K562 (cell line): ENCODE results near the gene SUSD3. TPM values are rescaled to one million over a fixed set of nuclear protein-coding genes. Genes with fewer than 3 reads are reported as not detected.

Source experiments
- DPF2 ChIP-seq: fragments of 450-650 bp; IDR thresholded peaks from 2 replicates; pipeline ENCODE4 v1.6.1; 2016
- FIP1L1 ChIP-seq: fragments of 200-400 bp; formaldehyde crosslinking; IDR thresholded peaks from 2 replicates; pipeline ENCODE4 v1.6.1; 2018; ENCODE audit warnings: mild to moderate bottlenecking, low read depth, low read length; ENCODE audit not compliant: poor library complexity, severe bottlenecking
- GATAD2B ChIP-seq: fragments of 450-650 bp; IDR thresholded peaks from 2 replicates; pipeline ENCODE4 v1.6.1; 2017; ENCODE audit warnings: mild to moderate bottlenecking, borderline replicate concordance
- HMGN3 ChIP-seq: IDR thresholded peaks from 2 replicates; pipeline ENCODE4 v1.6.1; 2011; ENCODE audit warnings: borderline replicate concordance, low read depth, mild to moderate bottlenecking, mixed read lengths, low read length; ENCODE audit not compliant: insufficient read length; ENCODE audit errors: extremely low read depth
- HNRNPL ChIP-seq: fragments of 200-400 bp; formaldehyde crosslinking; IDR thresholded peaks from 2 replicates; pipeline ENCODE4 v1.6.1; 2017; ENCODE audit warnings: low read depth, mild to moderate bottlenecking, low read length
- KDM2B ChIP-seq: fragments of 250-450 bp; sonication (Bioruptor Pico); IDR thresholded peaks from 2 replicates; pipeline ENCODE4 v1.8.0; 2021; ENCODE audit warnings: mild to moderate bottlenecking, moderate library complexity
- KDM5B ChIP-seq: fragments of 200-600 bp; sonication (generic); IDR thresholded peaks from 2 replicates; pipeline ENCODE4 v1.6.1; 2012; ENCODE audit warnings: low read depth, mild to moderate bottlenecking, moderate library complexity, low read length, control low read depth, inconsistent platforms; ENCODE audit not compliant: insufficient replicate concordance
- MAZ ChIP-seq, 2 experiments: fragments of 450-650 bp in 1 of 2; sonication (generic) in 1 of 2; formaldehyde crosslinking; IDR thresholded peaks in 1 of 2; conservative IDR thresholded peaks in 1 of 2; 2 replicates each; pipeline versions ENCODE4 v1.4.0 to v1.5.0; 2020; ENCODE audit warnings: mild to moderate bottlenecking in 1 of 2, missing genetic modification reagents in 1 of 2
- NFATC3 ChIP-seq: fragments of 450-650 bp; IDR thresholded peaks from 2 replicates; pipeline ENCODE4 v1.6.1; 2017; ENCODE audit warnings: mild to moderate bottlenecking
- PHF8 ChIP-seq: fragments of 200-600 bp; sonication (generic); IDR thresholded peaks from 2 replicates; pipeline ENCODE4 v1.6.1; 2012; ENCODE audit warnings: mixed run types, mild to moderate bottlenecking, inconsistent platforms, low read length, moderate library complexity, borderline replicate concordance
- POLR2G ChIP-seq: fragments of 200-400 bp; formaldehyde crosslinking; IDR thresholded peaks from 2 replicates; pipeline ENCODE4 v1.6.1; 2017; ENCODE audit warnings: low read depth, mild to moderate bottlenecking, antibody characterized with exemption, low read length, moderate library complexity
- RB1 ChIP-seq: fragments of 450-650 bp; IDR thresholded peaks from 2 replicates; pipeline ENCODE4 v1.6.1; 2017; ENCODE audit warnings: low read depth, mild to moderate bottlenecking
- ZNF174 ChIP-seq: fragments of 250-450 bp; sonication (Bioruptor Pico); IDR thresholded peaks from 2 replicates; pipeline ENCODE4 v1.4.0; 2020; ENCODE audit warnings: mild to moderate bottlenecking
- polyA plus RNA-seq, 8 experiments: library from polyadenylated mRNA; depleted of rRNA in 4 of 8; stranded (reverse) in 5 of 8; unstranded in 3 of 8; fragments of >200 nt; fragmentation: Nextera tagmentation in 2 of 8; fragmentation: Illumina TruSeq in 1 of 8; extraction: Ambion mirVana in 2 of 8; extraction: Trizol in 1 of 8; gene quantifications; 2 replicates each; pipeline versions ENCODE4 v1.2.1 to v1.2.3, GENCODE V29; 2011 to 2014; ENCODE audit warnings: inconsistent platforms in 1 of 8, missing spikeins in 1 of 8
- total RNA-seq, 7 experiments: library from RNA; depleted of rRNA in 6 of 7; stranded (reverse); fragments of >200 nt in 6 of 7; fragmentation: Illumina TruSeq in 2 of 7; extraction: Trizol in 2 of 7; gene quantifications; 2 replicates each; pipeline versions ENCODE4 v1.2.1 to v1.2.3, GENCODE V29; 2011 to 2021; ENCODE audit warnings: low replicate concordance in 1 of 7
- TF ChIP-seq, protein P1 (sequence below): fragments of 200-600 bp; sonication (generic); IDR thresholded peaks from one replicate; pipeline ENCODE4 v1.6.1; 2012; ENCODE audit warnings: mild to moderate bottlenecking, low read depth, low read length, inconsistent platforms
- TF ChIP-seq, protein P2 (sequence below): fragments of 450-650 bp; formaldehyde crosslinking; IDR thresholded peaks from 2 replicates; pipeline ENCODE4 v1.4.0; 2020; ENCODE audit warnings: mild to moderate bottlenecking, moderate library complexity

The SUSD3 gene
- total and polyA plus RNA-seq, 9 of the 15 experiments (the other 6 are each of a cell fraction or from before 2014, with no cell fraction given) = 1.3 to 21.7 (median 11.4) TPM

DNA sequence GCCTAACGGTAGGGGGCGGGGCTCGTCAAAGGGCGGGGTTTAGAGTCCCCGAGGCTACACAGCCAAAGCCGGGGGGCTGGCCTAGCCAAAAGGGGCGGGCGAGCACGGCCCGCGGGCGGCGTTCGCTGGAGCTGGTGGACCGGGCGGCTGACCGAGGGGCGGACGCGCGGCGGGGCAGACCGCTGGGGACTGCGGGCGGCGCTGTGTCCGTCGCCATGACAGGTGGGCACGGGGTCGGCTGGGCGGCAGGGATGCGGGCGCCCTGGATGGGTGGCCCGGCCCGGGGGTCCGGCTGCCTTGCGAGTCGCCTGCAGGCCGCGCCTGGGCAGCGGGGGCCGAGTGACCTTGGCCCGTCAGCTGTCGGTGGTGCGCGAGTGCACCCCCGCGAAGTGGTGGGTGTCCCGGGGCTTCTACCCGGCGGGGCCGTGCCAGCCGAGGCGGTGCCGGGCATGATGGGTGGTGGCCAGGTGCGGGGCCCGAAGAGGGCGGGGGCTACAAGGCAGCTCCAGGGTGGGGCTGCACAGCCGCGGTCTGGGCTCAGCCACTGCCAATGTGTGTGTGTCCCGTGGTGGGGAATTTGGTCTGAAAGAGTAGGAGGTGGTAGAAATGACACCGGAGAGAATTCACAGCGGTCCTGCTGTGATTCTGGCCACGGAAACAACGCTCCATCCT, 37.8 kb downstream of the SUSD3 start, which contains the start of gene CARD19 (continued):
- TF ChIP-seq RB1 (peak; percentile 66), FIP1L1 (peak; percentile 31), PHF8 (peak; percentile 65; the same call in 1 of the 2 replicates), HNRNPL (peak; percentile 88), DPF2 (no peak), KDM5B (peak; percentile 24), ZNF174 (no peak), NFATC3 (no peak), GATAD2B (peak; percentile 65; the same call in 1 of the 2 replicates), HMGN3 (peak; percentile 23), KDM2B (CRISPR knock-in tag) (no peak), POLR2G (peak; percentile 76), MAZ (CRISPR knock-in tag; conservative IDR thresholded peaks at IDR 0.05 in 1 of 2, IDR thresholded peaks at IDR 0.05 in 1 of 2) (peak in 1 of 2 experiments; percentile 68; a peak in 2 of 4 replicates)
- TF ChIP-seq, protein P1, sequence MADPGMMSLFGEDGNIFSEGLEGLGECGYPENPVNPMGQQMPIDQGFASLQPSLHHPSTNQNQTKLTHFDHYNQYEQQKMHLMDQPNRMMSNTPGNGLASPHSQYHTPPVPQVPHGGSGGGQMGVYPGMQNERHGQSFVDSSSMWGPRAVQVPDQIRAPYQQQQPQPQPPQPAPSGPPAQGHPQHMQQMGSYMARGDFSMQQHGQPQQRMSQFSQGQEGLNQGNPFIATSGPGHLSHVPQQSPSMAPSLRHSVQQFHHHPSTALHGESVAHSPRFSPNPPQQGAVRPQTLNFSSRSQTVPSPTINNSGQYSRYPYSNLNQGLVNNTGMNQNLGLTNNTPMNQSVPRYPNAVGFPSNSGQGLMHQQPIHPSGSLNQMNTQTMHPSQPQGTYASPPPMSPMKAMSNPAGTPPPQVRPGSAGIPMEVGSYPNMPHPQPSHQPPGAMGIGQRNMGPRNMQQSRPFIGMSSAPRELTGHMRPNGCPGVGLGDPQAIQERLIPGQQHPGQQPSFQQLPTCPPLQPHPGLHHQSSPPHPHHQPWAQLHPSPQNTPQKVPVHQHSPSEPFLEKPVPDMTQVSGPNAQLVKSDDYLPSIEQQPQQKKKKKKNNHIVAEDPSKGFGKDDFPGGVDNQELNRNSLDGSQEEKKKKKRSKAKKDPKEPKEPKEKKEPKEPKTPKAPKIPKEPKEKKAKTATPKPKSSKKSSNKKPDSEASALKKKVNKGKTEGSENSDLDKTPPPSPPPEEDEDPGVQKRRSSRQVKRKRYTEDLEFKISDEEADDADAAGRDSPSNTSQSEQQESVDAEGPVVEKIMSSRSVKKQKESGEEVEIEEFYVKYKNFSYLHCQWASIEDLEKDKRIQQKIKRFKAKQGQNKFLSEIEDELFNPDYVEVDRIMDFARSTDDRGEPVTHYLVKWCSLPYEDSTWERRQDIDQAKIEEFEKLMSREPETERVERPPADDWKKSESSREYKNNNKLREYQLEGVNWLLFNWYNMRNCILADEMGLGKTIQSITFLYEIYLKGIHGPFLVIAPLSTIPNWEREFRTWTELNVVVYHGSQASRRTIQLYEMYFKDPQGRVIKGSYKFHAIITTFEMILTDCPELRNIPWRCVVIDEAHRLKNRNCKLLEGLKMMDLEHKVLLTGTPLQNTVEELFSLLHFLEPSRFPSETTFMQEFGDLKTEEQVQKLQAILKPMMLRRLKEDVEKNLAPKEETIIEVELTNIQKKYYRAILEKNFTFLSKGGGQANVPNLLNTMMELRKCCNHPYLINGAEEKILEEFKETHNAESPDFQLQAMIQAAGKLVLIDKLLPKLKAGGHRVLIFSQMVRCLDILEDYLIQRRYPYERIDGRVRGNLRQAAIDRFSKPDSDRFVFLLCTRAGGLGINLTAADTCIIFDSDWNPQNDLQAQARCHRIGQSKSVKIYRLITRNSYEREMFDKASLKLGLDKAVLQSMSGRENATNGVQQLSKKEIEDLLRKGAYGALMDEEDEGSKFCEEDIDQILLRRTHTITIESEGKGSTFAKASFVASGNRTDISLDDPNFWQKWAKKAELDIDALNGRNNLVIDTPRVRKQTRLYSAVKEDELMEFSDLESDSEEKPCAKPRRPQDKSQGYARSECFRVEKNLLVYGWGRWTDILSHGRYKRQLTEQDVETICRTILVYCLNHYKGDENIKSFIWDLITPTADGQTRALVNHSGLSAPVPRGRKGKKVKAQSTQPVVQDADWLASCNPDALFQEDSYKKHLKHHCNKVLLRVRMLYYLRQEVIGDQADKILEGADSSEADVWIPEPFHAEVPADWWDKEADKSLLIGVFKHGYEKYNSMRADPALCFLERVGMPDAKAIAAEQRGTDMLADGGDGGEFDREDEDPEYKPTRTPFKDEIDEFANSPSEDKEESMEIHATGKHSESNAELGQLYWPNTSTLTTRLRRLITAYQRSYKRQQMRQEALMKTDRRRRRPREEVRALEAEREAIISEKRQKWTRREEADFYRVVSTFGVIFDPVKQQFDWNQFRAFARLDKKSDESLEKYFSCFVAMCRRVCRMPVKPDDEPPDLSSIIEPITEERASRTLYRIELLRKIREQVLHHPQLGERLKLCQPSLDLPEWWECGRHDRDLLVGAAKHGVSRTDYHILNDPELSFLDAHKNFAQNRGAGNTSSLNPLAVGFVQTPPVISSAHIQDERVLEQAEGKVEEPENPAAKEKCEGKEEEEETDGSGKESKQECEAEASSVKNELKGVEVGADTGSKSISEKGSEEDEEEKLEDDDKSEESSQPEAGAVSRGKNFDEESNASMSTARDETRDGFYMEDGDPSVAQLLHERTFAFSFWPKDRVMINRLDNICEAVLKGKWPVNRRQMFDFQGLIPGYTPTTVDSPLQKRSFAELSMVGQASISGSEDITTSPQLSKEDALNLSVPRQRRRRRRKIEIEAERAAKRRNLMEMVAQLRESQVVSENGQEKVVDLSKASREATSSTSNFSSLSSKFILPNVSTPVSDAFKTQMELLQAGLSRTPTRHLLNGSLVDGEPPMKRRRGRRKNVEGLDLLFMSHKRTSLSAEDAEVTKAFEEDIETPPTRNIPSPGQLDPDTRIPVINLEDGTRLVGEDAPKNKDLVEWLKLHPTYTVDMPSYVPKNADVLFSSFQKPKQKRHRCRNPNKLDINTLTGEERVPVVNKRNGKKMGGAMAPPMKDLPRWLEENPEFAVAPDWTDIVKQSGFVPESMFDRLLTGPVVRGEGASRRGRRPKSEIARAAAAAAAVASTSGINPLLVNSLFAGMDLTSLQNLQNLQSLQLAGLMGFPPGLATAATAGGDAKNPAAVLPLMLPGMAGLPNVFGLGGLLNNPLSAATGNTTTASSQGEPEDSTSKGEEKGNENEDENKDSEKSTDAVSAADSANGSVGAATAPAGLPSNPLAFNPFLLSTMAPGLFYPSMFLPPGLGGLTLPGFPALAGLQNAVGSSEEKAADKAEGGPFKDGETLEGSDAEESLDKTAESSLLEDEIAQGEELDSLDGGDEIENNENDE = no peak
- TF ChIP-seq, protein P2, sequence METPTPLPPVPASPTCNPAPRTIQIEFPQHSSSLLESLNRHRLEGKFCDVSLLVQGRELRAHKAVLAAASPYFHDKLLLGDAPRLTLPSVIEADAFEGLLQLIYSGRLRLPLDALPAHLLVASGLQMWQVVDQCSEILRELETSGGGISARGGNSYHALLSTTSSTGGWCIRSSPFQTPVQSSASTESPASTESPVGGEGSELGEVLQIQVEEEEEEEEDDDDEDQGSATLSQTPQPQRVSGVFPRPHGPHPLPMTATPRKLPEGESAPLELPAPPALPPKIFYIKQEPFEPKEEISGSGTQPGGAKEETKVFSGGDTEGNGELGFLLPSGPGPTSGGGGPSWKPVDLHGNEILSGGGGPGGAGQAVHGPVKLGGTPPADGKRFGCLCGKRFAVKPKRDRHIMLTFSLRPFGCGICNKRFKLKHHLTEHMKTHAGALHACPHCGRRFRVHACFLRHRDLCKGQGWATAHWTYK (CRISPR knock-in tag) = peak; percentile 77; the same call in 1 of the 2 replicates
